ENCODE measurements around the gene VTI1A. TPM values are rescaled to one million over a fixed set of nuclear protein-coding genes. Genes with fewer than 3 reads are reported as not detected.

Gene VTI1A
- total and polyA plus RNA-seq, 2 of the 13 experiments (the other 11 are each of a cell fraction or from before 2014, with no cell fraction given): 11.7 to 32.7 TPM

- TF ChIP-seq PPARG (CRISPR knock-in tag; conservative IDR thresholded peaks at IDR 0.05) (peak; percentile 89), RCOR2 (CRISPR knock-in tag; IDR thresholded peaks at IDR 0.05) (peak; percentile 93), CBX2 (IDR thresholded peaks at IDR 0.05; ENCODE audit: low read depth, low read length) (no peak), CBX2 (CRISPR knock-in tag; IDR thresholded peaks at IDR 0.05; ENCODE audit: low read depth) (no peak), SOX13 (IDR thresholded peaks at IDR 0.05) (peak; percentile 95), SOX13 (CRISPR knock-in tag; conservative IDR thresholded peaks at IDR 0.05 in 1 of 2, IDR thresholded peaks at IDR 0.05 in 1 of 2) (peak in 1 of 2 experiments; percentile 99; a peak in 2 of 4 replicates), ZKSCAN8 (CRISPR knock-in tag; IDR thresholded peaks at IDR 0.05; ENCODE audit: borderline replicate concordance) (peak; percentile 97), ZMAT3 (CRISPR knock-in tag; conservative IDR thresholded peaks at IDR 0.05) (0 out of 2 replicates have a peak, but pooled peaks have one; percentile 35), KLF15 (CRISPR knock-in tag; IDR thresholded peaks at IDR 0.05; ENCODE audit: borderline replicate concordance) (no peak), TEAD3 (CRISPR knock-in tag; optimal IDR thresholded peaks at IDR 0.05; ENCODE audit: borderline replicate concordance) (peak; percentile 94), GATA4 (IDR thresholded peaks at IDR 0.05; ENCODE audit: borderline replicate concordance, low read depth) (peak; percentile 94), ERF (CRISPR knock-in tag; IDR thresholded peaks at IDR 0.05) (0 out of 2 replicates have a peak, but pooled peaks have one; percentile 44), ZNF644 (CRISPR knock-in tag; IDR thresholded peaks at IDR 0.05; ENCODE audit: low read depth) (no peak; the same call in 1 of the 2 replicates), ZSCAN30 (CRISPR knock-in tag; IDR thresholded peaks at IDR 0.05) (no peak), ZNF24 (IDR thresholded peaks at IDR 0.05) (0 out of 2 replicates have a peak, but pooled peaks have one; percentile 33), TBX3 (IDR thresholded peaks at IDR 0.05; ENCODE audit: borderline replicate concordance) (peak; percentile 94), FOXP4 (CRISPR knock-in tag; IDR thresholded peaks at IDR 0.05) (peak; percentile 95), RBM22 (optimal IDR thresholded peaks at IDR 0.05; ENCODE audit: low read length) (peak; percentile 59), SKIL (CRISPR knock-in tag; IDR thresholded peaks at IDR 0.05; ENCODE audit: borderline replicate concordance) (no peak), ZNF710 (CRISPR knock-in tag; IDR thresholded peaks at IDR 0.05; ENCODE audit: borderline replicate concordance) (peak; percentile 64; the same call in 1 of the 2 replicates), SP140L (CRISPR knock-in tag; IDR thresholded peaks at IDR 0.05; ENCODE audit: borderline replicate concordance) (0 out of 2 replicates have a peak, but pooled peaks have one; percentile 64), MED1 (CRISPR knock-in tag; IDR thresholded peaks at IDR 0.05) (peak; percentile 94)
- TF ChIP-seq, protein P1, sequence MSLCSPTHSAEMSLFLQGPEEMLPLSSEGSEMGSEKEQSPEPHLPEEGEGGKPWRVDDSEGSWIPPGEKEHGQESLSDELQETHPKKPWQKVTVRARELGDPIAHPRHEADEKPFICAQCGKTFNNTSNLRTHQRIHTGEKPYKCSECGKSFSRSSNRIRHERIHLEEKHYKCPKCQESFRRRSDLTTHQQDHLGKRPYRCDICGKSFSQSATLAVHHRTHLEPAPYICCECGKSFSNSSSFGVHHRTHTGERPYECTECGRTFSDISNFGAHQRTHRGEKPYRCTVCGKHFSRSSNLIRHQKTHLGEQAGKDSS (CRISPR knock-in tag; IDR thresholded peaks at IDR 0.05; ENCODE audit: borderline replicate concordance, low read depth): 0 out of 2 replicates have a peak, but pooled peaks have one; percentile 13
Measured at GRCh38 chr10:112728118-112728883, 281.3 kb downstream of the VTI1A start (continued).

Measured in HepG2 (cell line).